Upper lobe of right lung (tissue), 1 donor: Measurements from ENCODE around the gene NAT16. TPM values are rescaled to one million over a fixed set of nuclear protein-coding genes. Genes with fewer than 3 reads are reported as not detected.

Experiments
- ATAC-seq: fragments of 200-7000 bp; cut with Tn5 transposase; one replicate; pipeline ENCODE4 v1.9.1; 2020; ENCODE audit warnings: mild to moderate bottlenecking, moderate library complexity
- DNase-seq: peaks from one replicate; pipeline ENCODE4 v3.0.0-alpha.2; 2020
- H3K27ac ChIP-seq: fragments of 200-600 bp; one replicate; pipeline ENCODE4 v1.8.0; 2022
- H3K27me3 ChIP-seq: fragments of 200-600 bp; one replicate; pipeline ENCODE4 v1.8.0; 2022; ENCODE audit warnings: mild to moderate bottlenecking
- H3K36me3 ChIP-seq: fragments of 200-600 bp; one replicate; pipeline ENCODE4 v1.8.0; 2022
- H3K4me1 ChIP-seq: fragments of 200-600 bp; one replicate; pipeline ENCODE4 v1.8.0; 2022
- H3K4me3 ChIP-seq: fragments of 200-600 bp; one replicate; pipeline ENCODE4 v1.8.0; 2022; ENCODE audit warnings: mild to moderate bottlenecking
- H3K9me3 ChIP-seq: fragments of 200-600 bp; one replicate; pipeline ENCODE4 v1.8.0; 2022
- intact Hi-C: fragments of 100-400 bp; cut with DNase I; formaldehyde crosslinking; loops from one replicate; pipeline ENCODE4 v1.11.0; 2022
- total RNA-seq: library from RNA; stranded (reverse); fragmentation: NEBNext Ultra II Directional; extraction: Animal tissue kit (Norgen Biotek cat#: 25700); gene quantifications from one replicate; pipeline ENCODE4 v1.2.1, GENCODE V29; 2021
- TF ChIP-seq, protein P1 (sequence below): fragments of 200-600 bp; IDR thresholded peaks from one replicate; pipeline ENCODE4 v1.8.0; 2022; ENCODE audit warnings: antibody characterized with exemption
- donor health status: DM: no; HTN: yes; CAD: no; lungs with severe emphysema.

NAT16 gene
- total RNA-seq, 1 donor from 2014 or later, result not detected

DNA sequence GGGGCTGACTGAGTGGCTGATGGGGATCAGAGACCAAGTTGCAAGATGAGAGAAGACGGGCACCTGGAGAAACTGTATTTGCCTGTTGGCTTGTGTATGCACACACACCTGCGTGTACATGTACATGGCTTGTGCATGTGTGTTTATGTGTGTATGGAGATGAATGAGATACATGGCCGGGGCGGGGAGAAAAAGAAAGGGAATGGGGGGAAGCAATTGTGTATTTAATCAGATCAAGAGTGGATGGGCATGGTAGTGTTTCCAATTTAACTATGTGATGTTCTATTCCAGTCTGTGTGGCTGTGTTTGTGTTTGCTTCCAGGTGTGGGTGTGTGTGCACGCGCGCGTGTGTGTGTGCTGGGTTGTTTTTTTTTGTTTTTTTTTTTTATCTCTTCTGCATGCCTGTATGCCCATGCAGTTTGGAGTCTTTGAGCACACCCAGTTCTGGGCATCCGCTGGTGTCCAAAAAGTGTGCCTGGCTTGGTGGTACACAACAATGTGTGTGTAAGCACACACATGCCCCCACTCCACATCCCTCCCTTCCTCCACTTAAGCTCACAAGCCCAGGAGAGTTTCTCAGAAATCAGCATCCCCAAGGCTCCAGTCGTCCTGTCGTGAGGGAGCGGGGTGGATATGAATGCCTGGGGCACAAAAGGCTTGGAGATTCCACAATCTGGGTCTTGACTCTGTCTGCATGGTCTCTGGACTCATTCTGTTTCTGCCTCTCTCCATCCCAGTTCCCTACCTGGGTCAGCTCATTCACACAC, 12.3 kb downstream of the NAT16 start:
- Histone ChIP-seq H3K4me3 (no peak overlapping the region), H3K9me3 (no peaks in the 10 kb centered on the region), H3K36me3 (no peaks in the 10 kb centered on the region), H3K27ac (no peak overlapping the region), H3K4me1 (peaks cover 44% of the 10 kb centered on the region), H3K27me3 (peaks cover 95% of the 10 kb centered on the region)
- ATAC-seq (no peak), DNase-seq (no peak)
- TF ChIP-seq, protein P1, sequence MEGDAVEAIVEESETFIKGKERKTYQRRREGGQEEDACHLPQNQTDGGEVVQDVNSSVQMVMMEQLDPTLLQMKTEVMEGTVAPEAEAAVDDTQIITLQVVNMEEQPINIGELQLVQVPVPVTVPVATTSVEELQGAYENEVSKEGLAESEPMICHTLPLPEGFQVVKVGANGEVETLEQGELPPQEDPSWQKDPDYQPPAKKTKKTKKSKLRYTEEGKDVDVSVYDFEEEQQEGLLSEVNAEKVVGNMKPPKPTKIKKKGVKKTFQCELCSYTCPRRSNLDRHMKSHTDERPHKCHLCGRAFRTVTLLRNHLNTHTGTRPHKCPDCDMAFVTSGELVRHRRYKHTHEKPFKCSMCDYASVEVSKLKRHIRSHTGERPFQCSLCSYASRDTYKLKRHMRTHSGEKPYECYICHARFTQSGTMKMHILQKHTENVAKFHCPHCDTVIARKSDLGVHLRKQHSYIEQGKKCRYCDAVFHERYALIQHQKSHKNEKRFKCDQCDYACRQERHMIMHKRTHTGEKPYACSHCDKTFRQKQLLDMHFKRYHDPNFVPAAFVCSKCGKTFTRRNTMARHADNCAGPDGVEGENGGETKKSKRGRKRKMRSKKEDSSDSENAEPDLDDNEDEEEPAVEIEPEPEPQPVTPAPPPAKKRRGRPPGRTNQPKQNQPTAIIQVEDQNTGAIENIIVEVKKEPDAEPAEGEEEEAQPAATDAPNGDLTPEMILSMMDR, result no peak
- intact Hi-C loops, result no loop called here

DNA sequence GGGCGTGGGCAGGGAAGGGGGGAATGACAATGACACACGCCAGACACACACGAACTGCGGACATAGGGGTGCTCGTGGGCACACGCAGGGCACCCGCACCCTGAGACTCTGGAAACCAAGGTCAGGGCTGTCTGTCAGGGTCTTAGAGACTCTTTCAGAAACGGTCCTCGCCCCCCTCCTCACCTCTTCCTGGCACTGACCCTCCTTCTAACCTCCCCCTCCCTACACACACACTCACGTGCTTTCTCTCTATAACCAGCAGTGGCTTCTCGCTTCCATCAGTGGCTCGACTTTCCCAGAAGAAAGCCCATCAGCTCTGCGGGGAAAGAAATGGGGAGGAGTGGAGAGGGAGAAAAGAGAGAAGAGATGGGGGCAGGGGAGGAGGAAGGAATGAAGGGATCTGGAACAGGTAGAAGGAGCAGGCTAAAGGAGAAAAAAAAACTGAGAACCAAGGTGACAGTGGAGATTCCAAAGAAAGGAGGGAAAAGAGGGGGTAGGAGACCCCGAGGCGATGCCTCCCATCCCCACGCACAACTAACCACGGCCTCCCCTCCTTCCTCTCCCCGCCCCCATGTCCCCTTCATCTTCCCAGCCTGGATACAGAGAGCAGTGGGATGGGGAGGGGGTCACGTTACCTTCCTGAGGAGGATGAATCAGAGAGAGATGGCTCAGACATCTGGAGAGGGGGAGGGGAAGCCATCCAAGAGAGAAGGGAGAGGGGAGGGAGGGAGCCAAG, 13.0 kb downstream of the NAT16 start:
- no peak overlapping the region for H3K27ac ChIP-seq
- TF ChIP-seq, protein P1, result no peak
- peaks cover 92% of the 10 kb centered on the region for H3K27me3 ChIP-seq
- intact Hi-C loops, result no loop called here
- peaks cover 41% of the 10 kb centered on the region for H3K4me1 ChIP-seq
- ATAC-seq, result no peak
- DNase-seq, result no peak
- no peaks in the 10 kb centered on the region for H3K36me3 ChIP-seq
- H3K4me3 ChIP-seq, result no peak overlapping the region
- H3K9me3 ChIP-seq, result no peaks in the 10 kb centered on the region

DNA sequence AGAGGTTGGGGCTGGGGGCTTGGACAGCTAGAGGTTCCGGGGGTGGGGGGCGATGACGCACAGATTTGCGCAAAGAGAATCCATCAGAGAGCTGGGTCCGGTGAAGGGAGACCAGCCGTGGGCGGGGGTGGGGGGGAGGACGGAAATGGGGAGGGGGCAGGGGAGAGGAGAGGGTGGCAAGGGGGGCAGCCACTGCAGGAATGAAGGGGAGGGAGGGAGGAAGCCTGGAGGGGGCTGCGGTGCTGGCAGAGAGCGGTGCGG, 13.5 kb downstream of the NAT16 start:
- H3K4me3 ChIP-seq, result no peak overlapping the region
- ATAC-seq (no peak), DNase-seq (no peak)
- peaks cover 87% of the 10 kb centered on the region for H3K27me3 ChIP-seq
- TF ChIP-seq, protein P1, result no peak
- no peaks in the 10 kb centered on the region for H3K9me3 ChIP-seq
- H3K36me3 ChIP-seq, result no peaks in the 10 kb centered on the region
- H3K4me1 ChIP-seq, result peaks cover 38% of the 10 kb centered on the region
- no peak overlapping the region for H3K27ac ChIP-seq
- intact Hi-C loops, result no loop called here

DNA sequence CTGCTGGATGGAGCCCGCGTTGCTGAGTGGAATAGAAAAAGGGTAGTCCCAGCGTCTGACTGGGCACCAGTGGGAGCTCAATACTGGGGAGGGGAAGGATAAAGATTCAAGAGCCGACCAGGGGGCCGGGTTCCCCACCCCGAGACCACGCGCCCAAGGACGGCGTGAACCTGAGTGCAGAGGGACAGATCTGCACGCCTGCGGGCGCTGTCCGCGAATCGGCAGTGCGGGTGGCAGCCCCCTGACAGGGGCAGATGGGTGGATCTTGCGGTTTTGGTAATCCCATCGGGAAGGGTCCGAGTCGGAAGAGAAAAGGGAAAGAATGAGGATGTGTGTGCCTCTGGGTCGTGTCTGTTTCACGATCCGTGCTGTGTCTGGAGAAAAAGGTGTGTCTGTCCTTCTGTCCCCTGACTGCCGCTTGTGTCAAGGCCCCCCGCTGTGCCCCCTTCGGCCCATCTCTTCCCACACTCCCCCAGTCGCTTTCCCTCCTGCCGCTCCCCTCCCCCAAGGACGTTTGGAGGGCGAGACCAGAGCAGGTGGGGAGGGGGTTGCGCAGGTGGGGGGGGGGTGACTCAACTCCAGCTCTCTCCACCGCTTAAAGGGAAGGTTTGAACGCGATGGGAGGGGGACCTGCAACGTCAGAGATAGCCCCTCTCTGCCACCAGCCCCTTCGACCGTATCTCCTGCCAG, 14.0 kb downstream of the NAT16 start:
- peaks cover 82% of the 10 kb centered on the region for H3K27me3 ChIP-seq

DNA sequence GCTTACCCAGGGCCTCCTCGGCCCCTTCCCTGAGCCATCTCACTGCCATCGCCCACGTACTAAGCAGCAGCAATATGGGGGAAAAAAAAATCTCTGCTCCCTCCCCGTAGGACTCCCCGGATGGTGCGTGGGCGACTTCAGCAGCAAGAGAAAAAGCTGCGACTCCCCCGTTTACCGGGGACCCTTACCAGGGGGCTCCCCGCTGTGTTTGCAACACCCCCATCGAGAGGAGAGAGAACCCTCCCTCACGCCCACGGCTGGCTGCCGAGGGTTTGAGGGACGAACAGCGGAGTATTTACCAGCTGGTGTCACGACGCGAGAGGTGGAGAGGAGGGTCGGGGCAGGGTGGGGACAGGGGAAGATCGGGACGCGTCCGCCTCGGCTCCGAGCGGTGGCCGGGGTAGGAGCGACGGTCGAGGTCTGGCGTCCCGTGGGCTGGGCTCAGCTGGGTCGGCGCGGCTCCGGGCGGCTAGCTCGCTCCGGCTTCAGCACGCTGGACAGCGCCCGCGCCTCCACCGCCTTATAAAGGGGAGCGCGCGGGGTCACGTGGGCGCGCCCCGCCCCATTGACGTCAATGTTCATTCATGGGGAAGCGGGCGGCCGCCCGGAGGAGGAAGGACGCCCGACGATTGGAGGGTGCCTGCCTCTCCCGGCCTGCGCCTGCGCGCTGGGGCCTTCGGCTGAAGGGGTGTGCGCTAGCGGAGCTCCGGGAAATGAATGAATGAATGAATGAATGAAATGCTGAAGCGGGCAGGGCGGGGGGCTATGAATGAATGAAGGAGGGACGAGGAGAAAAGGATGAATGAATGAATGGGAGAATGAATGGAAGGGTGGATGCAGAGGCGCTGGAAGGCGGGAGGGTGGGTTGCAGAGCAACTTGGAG, 14.8 kb downstream of the NAT16 start, which contains the start of gene VGF:
TSS of gene VGF (minus strand) at position 495 of the 883 bp plus-strand sequence. CDS start 726 bp downstream, outside the sequence.
- intact Hi-C loops, result no loop called here
- Histone ChIP-seq H3K27me3 (peaks cover 74% of the 10 kb centered on the region), H3K27ac (no peak within 1 kb of the TSS), H3K36me3 (no peaks in the 10 kb centered on the region), H3K4me1 (peaks cover 38% of the 10 kb centered on the region), H3K9me3 (no peaks in the 10 kb centered on the region), H3K4me3 (no peak within 1 kb of the TSS)
- DNase-seq (peak; percentile 96), ATAC-seq (peak; percentile 92)
- TF ChIP-seq, protein P1, result no peak

More for the DNA sequence above, 14.0 kb downstream of the NAT16 start:
- Histone ChIP-seq H3K27ac (no peak overlapping the region), H3K4me1 (peaks cover 38% of the 10 kb centered on the region), H3K4me3 (no peak overlapping the region), H3K9me3 (no peaks in the 10 kb centered on the region), H3K36me3 (no peaks in the 10 kb centered on the region)
- ATAC-seq, result no peak
- intact Hi-C loops, result no loop called here
- no peak for DNase-seq
- TF ChIP-seq, protein P1, result no peak
